ENCODE data around the gene SOBP.

GRCh38 chr6:107447663-107448216 lies 42.2 kb upstream of the SOBP start:
- TF ChIP-seq SUZ12 (IDR thresholded peaks at IDR 0.05; ENCODE audit: extremely low read depth, insufficient read depth, insufficient read length), result no peak
- no peak for TF ChIP-seq ZNF274 (IDR thresholded peaks at IDR 0.05; ENCODE audit: low read depth, low read length)
